AML-193 (cell line): ENCODE data around the gene SLC25A4.
"Not testable (repeated sequence)": the region's sequence is repeated elsewhere in the genome, so short reads cannot be mapped to it uniquely, and the experiment has no call there.

ENCODE experiments used
- DNase-seq, 2 experiments: peaks; one replicate each; lab custom pipeline; 2025; lab: John Stamatoyannopoulos, UW

Gene SLC25A4

DNA sequence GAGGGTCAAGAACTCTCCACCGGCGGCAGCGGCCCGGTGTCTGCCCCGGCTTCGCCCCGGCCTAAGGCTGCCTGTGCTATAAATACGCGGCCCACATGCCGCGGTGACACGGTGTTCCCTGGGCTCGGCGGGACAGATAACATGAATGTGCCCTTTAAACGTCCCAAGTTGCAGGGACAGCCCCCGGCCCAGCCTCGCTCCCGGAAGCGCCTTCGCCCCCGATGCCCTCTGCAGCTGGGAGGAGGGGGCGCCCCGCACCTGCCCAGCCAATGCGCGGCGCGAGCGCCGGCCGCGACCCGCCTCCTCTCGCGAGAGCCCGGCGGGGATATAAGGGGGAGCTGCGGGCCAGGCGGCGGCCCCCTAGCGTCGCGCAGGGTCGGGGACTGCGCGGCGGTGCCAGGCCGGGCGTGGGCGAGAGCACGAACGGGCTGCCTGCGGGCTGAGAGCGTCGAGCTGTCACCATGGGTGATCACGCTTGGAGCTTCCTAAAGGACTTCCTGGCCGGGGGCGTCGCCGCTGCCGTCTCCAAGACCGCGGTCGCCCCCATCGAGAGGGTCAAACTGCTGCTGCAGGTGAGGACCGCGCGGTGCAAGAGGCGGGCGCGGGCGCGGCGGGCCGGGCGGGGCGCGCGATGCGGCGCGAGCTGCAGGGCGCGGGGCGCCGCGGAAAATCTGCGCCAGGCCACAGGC lies at the start of gene SLC25A4:
Gene SLC25A4 (plus strand): TSS at position 355 of the 689 bp plus-strand sequence. CDS start 107 bp downstream, at position 462.
- DNase-seq, result no peak

DNA sequence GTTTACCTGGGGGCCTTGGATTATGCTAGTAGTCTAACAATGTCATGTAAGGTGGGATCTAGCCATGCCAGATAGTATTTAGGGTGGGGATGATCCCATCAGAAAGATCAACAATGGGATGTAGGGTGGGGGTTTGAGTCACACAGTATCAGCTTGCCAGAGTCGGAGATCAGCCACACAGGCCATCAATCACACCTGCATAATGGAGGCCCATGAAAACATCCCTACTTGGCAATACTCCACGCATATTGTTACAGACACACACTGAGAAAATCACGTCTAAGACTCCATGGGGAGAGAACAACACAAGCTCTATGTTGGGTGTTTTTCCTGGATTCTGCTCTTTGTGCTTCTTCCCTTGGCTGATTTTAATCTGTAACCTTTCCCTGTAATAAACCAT lies 49.5 kb upstream of the SLC25A4 start:
- DNase-seq, result no peak

DNA sequence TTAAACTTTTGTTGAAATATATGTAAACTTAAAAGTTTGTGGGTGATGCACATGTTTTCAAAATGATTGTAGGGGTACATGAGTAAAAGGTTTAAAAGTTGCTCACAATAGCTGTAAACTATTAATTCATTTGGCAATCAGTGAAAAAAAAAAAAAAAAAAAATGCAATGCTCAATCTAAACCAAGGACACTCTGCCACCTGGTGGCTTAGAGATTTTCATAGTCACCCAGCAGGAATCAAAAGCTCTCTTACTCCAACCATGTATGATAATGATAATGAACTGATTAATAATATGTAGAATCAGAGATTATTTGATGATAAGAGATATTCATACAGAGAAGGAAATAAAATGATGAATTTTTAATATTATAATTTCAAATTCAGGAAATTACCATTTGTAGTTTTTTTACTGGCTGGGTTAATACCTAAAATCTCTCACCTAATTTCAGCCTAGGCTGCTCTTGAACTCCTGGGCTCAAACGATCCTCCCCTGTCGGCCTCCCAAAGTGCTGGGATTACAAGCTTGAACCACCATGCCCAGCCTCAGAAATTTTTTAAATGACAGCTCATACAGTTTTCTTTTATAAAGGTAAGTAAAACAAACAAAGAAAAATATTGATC lies 46.9 kb upstream of the SLC25A4 start:
- peak; percentile 32 to 41 for DNase-seq

DNA sequence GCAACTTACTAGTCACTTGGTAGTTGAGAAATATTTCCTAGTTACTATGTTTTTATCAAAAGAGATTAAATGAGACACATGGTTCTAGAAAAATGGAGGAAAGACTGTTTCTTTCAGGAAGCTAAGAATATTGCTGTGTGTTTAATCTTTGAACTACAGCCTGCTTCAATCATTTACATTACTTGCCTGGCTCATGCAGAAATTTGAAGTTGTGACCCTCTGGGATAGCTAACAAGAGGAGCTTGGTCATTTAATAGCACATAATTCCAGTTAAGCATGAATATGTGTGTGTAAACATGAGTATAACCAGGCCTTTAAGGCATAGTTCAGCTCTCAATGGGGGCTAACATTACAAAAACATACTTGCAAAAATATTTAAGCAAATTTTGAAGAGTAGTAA lies 44.6 kb upstream of the SLC25A4 start:
- DNase-seq, result no peak

DNA sequence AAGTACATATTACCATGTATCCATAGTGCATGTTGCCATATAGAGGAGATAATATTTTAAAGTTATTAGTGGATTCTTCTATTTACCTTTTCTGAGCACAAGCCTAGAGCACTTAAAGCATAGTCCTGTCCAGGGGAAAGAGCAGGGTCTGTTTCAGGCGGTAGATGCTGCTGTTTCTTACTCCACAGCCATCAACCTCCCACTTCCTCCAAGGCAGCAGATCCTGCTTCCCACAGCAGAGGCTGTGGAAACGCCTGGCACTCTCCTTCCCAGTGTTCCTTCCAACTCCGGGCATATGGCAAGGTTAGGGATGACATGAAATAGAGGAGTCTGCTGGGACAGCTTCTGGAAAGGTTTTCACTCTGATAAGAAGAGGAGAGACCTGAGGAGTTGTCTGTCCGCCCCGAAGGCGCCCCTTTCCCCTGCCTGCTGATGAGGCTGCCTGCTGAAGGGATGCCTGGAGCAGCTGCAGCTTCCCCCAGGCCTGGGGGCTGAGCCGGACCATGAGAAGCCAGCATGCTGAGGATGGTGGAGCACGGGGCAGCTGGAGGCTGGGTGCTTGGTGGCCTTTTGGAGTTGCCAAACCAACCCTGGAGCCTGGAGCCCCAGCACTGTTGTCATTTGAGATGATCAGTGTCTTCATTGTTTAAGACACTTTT lies 43.9 kb upstream of the SLC25A4 start:
- no peak for DNase-seq

DNA sequence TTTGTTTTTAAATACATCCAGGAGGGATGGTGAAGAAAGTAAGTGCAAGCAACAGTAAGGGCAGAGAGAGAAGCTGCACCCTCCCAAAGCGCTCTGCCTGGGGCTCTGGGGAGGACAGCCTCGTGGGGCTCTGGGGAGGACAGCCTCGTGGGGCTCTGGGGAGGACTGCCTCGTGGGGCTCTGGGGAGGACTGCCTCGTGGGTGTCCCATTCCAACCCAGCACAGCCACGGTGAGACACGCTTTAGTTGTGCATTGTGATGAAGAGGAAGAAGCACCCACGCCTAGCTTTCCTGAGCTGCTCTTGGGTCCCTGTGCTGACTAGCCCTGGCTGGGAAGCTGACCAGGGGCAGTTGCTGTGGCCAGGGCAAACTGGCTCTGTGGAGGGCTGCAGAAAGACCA lies 43.1 kb upstream of the SLC25A4 start:
- DNase-seq, result no peak

DNA sequence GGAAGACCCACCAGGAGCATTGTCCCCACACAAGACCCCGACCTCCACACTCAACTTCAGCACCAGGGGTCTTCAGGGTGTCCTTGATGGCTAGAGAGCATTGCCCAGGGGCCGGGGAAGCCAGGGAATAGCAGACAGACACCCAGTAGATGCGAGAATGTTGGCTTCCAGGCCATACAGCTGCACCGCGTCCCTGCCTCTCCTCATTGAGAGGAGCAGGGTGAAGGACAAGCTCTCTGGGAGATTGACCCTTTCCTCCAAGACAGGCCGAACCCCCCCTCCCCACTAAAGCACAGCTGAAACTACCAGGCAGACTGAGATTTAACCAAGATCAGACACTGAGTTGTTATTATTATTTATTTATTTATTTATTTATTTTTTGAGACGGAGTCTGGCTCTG lies 42.6 kb upstream of the SLC25A4 start:
- DNase-seq, result no peak

DNA sequence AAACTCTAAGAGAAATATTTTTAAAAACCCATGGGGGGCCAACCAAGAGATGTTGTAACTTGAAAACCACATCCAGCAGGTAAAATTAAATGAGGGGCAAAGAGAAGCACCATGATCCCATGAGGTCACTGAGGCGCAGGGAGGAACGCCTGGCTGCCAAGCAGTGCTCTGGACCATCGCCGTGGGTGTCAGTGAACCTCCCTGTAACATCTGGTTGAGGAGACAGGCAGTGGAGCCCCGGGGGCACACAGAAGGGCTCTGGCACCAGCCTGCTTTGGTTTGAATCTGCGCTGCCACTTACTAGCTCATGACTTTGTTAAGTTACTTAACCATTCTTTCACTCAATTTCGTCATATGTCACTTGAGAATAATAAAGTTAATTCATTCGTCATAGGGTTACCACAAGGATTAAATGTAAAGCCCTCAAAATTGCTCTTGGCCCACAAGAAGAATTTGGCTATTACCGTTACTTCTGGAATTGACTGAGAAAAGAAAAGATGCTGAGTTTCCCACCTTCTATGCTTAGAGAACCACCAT lies 41.6 kb upstream of the SLC25A4 start:
- no peak for DNase-seq

DNA sequence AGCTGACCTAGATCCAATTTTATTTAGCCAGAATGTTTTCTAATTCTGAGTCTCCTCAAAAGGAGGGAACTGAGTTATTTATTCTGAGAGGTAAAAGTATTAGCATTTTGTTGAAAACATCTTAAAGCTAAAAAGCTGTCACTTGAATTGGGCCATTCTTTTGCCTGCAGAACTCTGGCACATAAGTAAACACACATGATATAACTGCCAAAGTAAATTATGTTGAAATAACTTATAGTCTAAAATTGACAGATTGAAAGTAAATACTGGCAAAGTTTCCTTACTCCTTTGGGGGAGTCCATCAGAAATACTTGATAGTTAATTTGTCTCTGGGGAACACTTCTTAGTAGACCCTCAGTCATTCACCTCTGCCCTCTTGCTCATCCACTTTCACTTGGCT lies 38.3 kb upstream of the SLC25A4 start:
- DNase-seq, result no peak

DNA sequence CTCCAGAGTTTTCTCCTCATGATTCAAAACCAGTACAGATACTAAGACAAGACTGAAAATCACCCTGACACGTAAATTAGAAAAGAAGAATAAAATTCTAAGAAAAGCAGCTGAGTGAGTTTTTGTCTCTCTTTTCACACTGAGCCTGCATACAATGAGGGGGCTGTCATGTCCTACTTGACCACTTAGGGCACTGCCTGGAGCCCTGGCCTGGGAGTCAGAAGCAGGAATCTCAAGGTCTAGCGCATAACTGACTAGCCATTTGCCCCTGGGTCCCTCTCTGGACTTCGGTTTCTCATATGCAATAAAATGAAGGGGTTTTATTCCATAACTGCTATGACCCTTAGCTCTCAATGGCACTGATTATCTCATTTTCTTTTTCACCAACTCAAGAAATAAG lies 36.7 kb upstream of the SLC25A4 start:
- no peak for DNase-seq

DNA sequence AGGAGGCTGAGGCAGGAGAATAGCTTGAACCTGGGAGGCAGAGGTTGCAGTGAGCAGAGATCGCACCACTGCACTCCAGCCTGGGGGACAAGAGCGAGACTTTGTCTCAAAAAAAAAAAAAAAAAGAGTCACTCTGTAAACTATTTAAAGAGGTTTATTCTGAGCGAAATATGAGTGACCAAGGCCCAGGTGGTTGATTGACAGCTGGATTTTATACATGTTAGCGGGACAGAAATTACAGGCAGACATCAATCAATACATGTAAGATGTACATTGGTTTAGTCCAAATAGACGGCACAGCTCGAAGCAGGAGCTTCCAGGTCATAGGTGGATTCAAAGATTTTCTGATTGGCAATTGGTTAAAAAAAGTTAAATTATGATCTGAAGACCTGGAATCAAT lies 35.5 kb upstream of the SLC25A4 start:
- DNase-seq, result not testable (repeated sequence)

DNA sequence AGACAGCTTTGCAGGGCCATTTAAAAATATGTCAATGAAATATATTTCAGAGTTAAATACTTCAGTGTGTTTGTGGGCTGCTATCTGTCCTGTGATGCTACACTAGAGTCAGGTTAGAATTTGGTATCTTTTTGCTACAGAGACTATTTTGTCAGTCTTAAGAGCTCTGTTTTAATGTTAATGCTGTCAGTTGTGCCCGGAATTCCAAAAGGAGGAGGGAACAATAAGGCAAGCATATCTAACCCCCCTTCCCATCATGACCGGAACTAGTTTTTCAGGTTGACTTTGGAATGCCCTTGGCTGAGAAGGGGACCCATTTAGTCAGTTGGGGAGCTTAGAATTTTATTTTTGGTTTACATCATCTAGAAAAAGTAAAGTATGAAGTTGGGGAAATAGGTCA lies 34.9 kb upstream of the SLC25A4 start:
- DNase-seq, result no peak

DNA sequence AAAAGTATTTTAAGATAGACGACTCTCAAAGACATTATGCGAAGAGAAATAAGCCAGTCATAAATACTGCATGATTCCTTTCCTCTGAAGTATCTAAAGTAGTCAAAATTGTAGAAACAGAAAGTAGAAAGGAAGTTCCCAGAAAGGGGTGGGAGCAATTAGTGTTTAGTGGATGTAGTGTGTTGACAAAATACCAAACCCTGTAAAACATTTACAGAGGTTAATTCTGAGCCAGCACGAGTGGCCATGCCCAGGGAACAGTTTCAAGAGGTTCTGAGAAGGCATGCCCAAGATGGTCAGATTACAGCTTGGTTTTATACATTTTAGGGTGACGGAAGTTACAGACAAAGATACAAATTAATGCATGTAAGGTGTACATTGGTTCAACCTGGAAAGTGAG lies 34.4 kb upstream of the SLC25A4 start:
- no peak for DNase-seq

DNA sequence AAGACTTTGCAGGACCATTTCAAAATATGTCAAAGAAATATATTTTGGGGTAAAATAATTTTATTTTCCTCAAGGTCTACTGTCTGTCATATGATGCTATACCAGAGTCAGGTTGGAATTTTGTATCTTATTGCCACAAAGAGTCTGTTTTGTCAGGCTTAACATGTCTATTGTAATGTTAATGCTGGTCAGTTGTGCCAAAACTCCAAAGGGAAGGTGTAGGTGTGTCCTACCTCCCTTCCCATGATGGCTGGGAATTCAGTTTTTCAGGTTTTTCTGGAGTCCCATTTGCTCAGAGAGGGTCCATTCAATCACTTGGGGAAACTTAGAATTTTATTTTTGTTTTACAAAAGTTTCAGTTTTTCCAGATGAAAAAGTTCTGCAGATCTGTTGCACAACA lies 33.3 kb upstream of the SLC25A4 start:
- no peak for DNase-seq

DNA sequence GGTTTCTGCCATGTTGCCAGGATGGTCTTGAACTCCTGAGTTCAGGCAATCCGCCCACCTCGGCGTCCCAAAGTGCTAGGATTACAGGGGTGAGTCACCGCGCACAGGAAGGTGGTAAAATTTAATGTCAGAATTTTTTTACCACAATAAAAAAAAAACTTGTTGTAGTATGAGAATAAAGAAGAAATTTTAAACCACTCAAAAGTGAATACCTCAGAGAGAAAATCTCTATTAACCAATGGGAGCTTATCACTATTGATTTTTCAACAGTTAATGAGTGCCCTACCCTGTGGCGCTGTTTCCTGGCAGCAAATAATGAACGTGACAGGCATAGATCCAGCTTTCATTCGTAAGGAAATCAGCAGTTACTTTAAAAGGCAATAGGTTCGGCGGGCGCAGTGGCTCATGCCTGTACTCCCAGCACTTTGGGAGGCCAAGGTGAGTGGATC lies 32.7 kb upstream of the SLC25A4 start:
- DNase-seq, result no peak

DNA sequence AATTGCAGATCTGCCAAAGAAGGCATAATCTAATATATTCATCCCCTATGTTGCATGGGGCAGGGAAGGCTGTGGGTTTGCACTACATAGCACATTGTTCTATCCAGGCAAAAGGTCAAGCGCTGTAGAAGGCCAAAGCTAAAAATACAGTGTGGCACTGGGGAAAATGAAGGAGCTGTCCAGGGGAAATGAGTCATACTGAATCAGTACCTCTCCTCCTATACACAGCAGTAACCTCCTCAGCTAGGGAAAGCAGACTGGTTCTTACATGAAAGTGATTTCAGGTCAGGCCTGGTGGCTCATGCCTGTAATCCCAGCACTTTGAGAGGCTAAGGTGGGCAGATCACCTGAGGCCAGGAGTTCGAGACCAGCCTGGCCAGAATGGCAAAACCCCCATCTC lies 31.0 kb upstream of the SLC25A4 start:
- DNase-seq, result no peak

DNA sequence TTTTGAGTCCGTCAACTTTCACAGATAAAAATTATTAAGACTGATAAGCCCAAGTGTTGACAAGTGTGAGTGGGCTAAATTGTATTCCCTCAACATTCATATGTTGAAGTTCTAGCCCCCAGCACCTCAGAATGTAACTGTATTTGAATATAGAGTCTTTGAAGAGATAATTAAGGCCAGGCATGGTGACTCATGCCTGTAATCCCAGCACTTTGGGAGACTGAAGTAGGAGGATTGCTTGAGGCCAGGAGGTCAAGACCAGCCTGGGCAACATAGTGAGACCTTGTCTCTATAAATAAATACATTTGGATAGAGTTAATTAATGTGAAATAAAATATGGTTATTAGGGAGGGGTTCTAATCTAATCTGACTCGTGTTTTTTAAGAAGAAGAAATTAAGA lies 29.7 kb upstream of the SLC25A4 start:
- no peak for DNase-seq

DNA sequence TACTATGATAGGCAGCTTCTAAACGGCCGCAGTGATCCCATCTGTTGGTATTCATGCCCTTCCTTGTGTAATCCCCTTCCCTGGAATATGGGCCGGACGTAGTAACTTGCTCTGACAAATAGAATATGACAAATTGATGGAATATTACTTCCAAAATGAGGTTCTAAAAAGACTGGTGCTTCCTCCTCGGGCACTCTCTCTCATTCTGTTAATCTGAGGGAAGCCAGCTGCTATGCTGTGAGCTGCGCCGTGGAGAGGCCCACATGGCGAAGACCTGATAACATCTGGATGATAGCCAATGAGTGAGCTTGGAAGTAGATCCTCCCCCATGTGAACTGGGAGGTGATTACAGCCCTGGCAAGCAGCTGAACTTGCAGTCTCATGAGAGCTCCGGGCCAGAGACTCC lies 27.2 kb upstream of the SLC25A4 start:
- DNase-seq, result no peak

DNA sequence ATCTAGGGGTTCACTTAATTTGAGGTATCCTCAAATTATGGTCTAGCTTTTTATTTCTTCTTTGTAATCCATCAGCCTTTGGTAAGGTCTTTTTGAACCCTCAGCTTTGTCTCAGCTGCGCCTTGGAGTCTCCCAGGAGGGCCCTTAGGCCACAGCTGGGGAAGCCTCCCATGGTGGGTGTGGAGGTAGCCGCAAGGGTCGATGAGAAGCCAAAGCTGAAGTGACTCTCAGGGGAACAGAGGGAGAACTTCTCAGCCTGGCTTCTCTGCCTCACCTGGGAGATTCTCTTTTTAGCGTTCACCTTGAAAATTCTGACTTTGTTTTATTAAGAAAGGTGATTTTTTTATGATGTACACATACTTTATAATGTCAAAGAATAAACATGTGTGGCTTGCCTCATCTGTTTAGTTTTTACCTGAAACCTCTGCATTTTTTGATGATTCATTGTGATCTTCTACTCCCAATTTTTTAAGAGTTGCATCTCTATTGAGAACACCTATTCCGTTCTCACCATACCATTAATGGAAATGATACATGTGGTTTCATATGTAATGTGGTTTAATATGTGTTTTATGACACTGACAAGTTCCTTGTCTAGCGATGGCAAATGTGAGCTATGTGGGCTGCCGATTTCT lies 25.6 kb upstream of the SLC25A4 start:
- DNase-seq, result no peak

DNA sequence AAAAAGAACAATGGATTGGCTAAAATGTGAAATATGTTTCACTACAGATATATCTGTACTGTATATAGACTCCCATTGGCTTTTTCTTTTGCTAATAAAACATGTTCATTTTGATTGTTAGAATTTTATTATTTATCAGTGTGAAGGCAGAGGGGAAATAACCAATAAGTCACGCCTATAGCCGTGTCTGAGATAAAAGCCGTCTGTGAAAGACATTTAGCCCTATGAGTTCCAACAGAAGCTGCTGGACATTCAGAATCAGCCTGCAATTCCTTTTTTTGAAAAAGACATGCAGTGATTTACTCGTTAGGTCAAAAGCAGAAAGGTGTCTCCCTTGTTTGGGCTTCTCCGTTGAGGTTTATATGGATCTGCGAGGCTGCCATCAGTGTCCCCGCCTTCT lies 24.2 kb upstream of the SLC25A4 start:
- no peak for DNase-seq

DNA sequence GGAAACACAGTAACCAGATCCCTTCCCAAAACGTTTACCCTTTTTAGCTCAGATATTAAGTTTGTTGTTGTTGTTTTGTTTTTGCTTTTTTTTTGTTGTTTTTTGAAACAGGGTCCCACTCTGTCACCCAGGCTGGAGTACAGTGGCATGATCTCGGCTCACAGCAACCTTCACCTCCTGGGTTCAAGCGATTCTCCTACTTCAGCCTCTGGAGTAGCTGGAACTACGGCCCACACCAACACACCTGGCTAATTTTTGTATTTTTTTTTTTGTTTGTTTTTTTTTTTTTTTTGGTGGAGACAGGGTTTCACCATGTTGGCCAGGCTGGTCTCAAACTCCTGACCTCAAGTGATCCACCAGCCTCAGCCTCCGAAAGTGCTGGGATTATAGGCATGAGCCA lies 23.6 kb upstream of the SLC25A4 start:
- DNase-seq, result not testable (repeated sequence)

DNA sequence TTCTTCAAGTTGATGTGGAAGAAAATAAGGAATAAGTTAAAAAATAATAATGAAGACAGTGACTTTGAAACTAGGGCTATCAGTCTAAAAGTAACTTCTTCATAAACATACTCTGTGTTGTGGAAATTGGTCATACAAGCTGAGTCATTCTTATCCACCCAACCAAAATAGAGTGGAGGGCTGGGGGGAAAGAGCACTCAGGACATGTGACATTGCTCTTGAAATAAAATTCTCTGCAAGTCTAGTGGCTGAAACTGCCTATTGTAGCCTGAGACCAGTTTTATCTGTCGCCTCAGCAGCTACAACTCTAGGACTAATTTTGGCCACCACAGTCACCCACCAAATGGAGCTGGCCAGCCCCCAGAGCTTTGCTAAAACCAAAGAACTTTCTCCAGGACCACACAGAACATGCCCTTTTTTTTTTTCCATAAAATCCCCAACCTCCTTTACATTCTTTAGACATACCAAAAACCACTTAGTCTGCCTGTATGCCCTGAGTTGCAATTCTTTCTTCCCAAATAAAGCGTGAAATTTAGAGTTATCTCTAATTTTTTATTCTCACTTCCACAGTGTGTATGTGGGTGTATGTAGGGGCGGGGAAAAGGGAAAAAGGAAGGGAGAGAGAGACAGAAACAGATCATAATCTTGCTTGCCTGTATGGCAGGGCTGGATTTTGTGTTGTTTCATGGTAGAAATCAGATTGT lies 23.0 kb upstream of the SLC25A4 start:
- no peak for DNase-seq
